Activated CD8-positive, alpha-beta memory T cell treated with anti-CD3 and anti-CD28 coated beads for 24 hours (primary cell): Measurements from ENCODE around the gene IGF2BP2.
A peak's percentile ranks its signal among the peaks of the same experiment; 100 is the strongest.
"Not testable (repeated sequence)": the region's sequence is repeated elsewhere in the genome, so short reads cannot be mapped to it uniquely, and the experiment has no call there.

Source experiments
- DNase-seq: peaks from one replicate; pipeline ENCODE4 v3.0.0-alpha.2; 2020

The IGF2BP2 gene

DNA sequence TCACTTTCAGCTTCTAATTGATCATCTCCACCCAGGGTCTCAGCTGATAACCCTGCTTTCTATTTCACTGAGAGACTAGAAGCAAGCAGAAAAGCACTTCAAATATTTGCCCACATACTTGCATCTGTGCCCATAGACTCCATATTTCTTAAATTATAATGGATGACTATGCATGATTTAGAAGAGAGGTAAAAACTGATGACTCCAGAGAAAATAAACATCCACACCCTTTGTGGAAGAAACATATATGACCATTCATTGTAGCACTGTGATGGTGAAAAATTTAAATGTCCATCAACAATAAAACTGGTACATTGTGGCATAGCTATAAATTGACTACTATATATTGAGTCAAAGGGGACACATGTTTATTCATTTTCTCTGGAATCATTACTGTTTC lies 7.1 kb upstream of the IGF2BP2 start:
- no peak for DNase-seq

- no peak for DNase-seq
These were observed 6.4 kb upstream of the IGF2BP2 start for GRCh38 chr3:185831195-185831594.

DNA sequence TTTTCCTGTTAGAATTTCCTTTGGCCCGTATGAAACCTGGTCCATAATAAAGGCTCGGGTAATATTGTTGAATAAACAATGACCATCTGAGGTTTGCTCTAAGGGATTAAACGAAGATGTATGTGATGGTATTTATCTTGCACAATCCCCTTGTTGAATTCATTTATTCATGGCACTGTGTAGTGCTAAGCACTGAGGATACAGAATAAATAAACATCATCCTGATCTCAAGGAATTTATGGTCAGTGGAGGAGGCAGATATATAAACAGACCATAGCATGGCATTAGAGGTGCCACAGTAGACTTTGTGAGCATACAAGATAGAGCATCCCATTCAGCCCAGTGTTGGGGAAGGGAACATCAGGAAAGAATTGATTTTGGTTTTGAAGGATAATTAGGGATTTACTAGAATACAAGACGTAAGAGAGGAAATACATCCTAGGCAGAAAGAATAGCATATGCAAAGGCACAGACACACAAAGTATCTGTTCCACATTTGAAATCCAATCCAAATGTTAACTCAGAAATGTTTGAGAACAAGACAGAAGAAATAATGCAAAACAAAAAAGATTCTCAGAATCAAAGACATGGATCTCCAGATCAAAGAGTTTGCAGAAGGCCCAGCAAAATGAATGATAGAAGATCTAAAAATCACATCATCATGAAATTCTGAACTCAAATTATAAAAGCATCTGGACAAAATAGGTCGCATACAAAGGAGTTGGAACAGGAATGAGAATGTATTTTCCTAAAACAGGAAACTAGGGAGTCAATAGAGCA lies 5.4 kb upstream of the IGF2BP2 start:
- DNase-seq: no peak

- no peak for DNase-seq
These were observed 3.9 kb upstream of the IGF2BP2 start for GRCh38 chr3:185828755-185829154.

DNA sequence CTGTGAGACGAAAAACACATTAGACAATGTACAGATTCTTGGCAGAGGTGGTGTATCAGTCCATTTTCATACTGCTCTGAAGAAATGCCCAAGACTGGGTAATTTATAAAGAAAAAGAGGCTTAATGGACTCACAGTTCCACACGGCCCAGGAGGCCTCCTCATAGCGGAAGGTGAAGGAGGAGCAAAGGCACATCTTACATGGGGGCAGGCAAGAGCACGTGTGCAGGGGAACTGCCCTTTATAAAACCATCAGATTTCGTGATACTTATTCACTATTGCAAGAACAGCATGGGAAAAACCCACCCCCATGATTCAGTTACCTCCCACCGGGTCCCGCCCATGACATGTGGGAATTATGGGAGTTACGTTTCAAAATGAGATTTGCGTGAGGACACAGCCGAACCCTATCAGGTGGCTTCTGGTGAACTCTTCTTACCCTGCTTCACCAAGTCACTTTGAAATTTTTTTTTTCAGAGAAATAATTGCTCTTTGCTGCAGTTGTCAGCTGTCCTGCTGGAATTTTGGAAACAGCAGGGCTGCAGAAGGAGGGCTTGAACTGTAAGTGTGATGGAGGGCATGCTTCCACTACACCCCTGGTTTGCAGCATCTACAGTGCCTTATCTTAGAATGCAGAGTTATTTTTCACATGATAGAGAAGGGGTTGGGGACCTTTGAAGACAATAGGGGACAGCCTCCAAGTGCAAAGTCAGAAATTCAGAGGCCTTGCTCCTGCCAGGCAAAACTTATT lies 2.9 kb upstream of the IGF2BP2 start:
- no peak for DNase-seq

GRCh38 chr3:185825639-185826481 lies 1.0 kb upstream of the IGF2BP2 start:
- peak; percentile 73 for DNase-seq

DNA sequence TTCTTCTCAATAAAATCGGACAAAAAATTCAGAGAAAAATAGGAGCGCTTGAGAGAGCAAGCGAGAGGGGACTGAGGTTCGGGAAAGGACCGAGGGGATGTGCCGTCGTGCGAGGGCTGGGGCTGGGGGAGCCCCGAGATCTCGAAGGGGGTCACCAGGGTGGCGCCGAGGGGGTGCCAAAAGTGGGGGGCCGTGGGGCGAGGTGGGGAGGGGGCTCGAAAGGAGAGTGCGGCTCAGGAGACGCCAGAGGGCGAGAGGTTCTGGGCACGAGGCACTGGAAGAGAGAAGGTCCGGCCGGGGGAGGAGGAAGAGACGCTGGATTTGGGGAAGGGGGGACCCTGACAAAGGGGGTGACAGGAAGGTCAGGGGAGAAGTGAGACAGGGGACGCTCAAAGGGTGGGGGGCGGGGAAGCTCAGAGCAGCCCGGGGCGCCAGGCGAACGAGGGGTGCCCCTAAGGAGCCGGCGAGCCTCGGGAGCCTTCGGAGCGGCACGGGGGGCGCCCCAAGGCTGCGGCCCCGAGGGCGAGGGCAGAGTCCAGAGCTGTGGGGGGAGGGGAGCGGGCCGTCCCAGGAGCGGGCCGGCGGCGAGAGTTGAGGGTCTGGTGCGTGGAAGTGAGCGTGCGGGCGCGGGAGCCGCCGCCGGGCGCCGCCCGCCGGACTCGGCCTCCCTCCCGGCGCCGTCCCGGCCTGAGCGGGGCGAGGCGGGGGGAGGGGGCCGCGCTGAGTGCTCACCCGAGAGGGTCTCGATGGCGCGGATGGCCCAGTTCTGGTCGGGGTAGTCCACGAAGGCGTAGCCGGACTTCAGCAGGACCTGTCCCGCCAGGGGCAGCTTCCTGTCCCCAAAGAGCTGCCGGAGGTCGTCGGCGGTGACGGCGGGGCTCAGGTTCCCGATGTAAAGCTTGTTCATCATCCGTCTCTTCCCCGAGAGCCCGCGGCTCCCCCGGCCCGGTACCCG lies 514 bp downstream of the IGF2BP2 start:
- peak; percentile 67 for DNase-seq

DNA sequence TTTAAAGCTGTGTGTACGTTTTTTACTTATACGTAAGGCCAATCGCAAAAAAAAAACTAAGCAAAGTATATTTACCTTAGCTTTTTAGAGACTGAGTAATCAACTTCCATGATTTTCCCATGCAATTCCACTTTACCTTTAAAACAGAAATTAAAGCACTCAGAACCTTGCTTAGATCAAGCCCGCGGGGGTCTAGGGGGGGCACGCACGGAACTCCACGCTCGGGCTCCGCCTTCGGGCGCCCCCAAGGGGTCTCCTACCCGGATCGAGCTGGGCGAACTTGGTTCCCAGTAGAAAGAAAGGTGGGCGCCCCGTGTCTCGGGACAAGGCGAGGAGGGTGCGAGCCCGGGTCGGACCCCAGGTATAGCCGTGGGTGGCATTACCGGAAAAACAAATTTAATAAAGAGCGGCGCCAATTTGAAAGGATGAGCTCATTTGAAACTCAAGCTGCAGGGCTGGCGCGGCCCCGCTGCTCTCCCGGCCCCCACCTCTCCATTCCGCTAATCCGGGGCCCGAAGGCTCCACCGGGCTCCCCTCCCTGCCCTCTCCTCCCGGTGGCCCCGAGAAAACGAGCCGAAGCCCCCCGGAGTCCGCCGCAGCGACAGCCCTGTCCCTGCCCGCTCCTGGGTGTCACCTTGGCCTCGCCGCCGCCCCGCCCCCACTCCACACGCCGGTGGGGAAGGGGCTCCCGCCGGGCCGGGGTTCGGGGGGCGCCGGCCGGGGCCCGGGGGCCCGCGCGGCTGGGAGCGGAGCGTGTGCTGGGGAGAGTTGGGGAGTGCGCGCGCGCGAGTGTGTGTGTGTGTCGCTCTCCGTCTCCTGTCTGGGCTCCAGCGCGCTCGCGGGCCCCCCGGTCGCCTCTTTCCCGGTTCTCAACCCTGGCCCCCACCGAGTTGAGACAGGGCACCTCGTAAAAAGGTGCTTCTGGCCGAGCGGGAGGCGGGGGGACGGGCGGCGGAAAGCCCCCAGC lies 1.5 kb downstream of the IGF2BP2 start:
- peak; percentile 70 for DNase-seq

DNA sequence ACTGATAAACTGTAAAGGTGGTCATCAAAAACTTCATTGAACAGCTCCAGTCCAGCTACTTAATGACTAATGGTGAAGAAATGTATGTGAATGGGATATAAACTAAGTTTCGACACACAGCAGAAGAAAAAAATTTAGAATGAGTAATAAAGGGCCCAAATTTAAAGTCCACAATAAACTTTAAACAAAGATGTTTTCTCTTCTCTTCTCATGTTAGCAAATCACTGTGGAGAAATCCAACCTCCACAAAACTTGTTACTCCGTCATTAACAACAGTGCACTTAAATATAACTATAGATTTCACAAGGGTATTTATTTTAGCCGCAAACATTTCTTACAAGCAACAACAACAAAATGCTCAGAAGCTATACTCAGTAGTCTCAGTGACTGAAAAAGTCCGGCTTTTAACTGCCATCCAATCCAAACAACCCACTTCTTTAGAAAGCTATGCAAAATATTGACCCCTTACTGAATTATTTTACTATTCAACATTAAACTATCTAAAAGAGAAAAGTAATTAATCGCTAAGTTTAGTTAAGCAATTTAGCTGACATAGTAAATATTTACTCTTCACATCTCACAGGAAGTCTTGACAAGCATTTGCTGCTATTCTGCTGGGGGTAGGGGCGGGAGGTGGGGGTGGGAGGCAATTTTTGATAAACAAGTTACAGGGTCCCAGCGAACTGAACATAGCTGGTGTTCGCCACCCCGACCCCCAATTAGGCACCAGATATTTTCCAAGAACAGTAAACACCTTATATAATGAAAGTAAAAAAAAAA lies 2.4 kb downstream of the IGF2BP2 start:
- DNase-seq: no peak

GRCh38 chr3:185820973-185821758 lies 3.7 kb downstream of the IGF2BP2 start:
- DNase-seq: no peak

- DNase-seq: no peak
These were observed 6.5 kb downstream of the IGF2BP2 start for GRCh38 chr3:185818267-185818875.

DNA sequence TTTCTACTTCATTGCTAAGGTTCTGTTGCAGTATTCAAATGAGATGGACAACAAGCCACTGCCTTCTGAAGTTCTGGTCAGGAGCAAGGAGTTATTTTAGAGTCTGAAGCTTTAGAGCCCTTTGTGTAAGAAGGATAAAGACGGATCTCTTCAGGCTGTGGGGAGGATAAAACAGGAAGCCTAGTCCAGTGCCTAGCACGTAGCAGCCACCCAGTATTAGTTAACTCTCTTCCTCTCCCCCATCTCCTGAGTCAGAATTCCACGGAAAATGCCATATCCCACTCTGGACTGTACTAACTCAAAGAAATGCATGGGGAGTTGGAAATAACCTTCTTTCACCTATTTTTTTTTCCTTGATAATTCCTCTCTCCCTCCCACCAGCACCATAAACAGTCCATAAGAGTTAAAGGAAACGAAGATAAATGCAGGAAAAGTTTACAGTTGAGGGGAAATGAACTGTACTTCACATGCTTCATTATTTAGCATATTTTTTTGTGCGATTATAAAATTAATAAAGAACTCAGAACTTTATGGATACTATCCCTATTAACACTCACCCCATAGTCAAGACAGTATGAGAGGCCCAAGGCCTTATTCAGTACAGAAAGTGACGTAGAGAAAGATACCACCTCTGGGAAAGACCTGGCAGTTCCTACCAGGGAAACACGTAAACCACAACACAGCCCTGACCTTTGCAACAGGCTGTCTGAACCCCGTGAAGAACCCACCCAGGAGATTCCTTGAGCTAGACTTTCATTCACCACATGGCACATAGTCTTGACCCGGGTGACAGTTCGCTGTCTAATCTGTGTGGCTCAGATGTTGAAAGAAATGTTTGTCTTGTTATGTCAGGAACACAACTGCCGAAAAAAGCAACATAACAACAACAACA lies 9.2 kb downstream of the IGF2BP2 start:
- DNase-seq: no peak

- DNase-seq: no peak
These were observed 11.1 kb downstream of the IGF2BP2 start for GRCh38 chr3:185813691-185814215.

DNA sequence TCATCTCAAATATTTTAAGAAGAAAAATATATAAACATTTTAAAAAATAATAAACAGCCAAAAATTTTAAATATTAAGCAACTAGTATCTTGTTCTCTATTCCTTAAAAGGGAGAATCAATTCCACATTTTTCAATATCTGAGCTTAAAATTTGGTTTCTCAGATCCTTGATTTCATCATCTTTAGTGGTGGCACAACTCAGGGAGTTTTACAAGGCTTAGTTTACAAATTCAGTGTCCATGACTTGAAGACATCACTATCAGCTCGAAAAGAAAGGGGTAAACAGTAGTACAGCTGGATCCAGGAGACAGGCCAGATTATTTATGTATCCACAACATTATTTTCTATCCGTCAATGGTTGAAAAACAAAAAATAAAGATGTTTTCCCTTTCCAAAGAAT lies 11.6 kb downstream of the IGF2BP2 start:
- no peak for DNase-seq

GRCh38 chr3:185807445-185808068 lies 17.3 kb downstream of the IGF2BP2 start:
- no peak for DNase-seq

- DNase-seq: not testable (repeated sequence)
These were observed 26.1 kb downstream of the IGF2BP2 start for GRCh38 chr3:185798831-185799110.
